Measurements from ENCODE around the gene VWC2L.

VWC2L gene

GRCh38 chr2:214410918-214411554 is at the start of gene VWC2L:
TSS of gene VWC2L (plus strand) at chr2:214411054. CDS start at chr2:214414194, 3,140 bp downstream.
- DNase-seq (ENCODE audit: low read depth in 2 of 2), result no peak

- no peak for DNase-seq (ENCODE audit: low read depth in 2 of 2)
Observed at GRCh38 chr2:214361116-214361515, 49.7 kb upstream of the VWC2L start.

- DNase-seq (ENCODE audit: low read depth in 2 of 2), result no peak
Observed at GRCh38 chr2:214365549-214365948, 45.3 kb upstream of the VWC2L start.

- DNase-seq (ENCODE audit: low read depth in 2 of 2), result no peak
Observed at GRCh38 chr2:214367171-214367570, 43.7 kb upstream of the VWC2L start.

- no peak for DNase-seq (ENCODE audit: low read depth in 2 of 2)
Observed at GRCh38 chr2:214376618-214377285, 34.1 kb upstream of the VWC2L start.

GRCh38 chr2:214377286-214377624 is 33.6 kb upstream of the VWC2L start:
- DNase-seq (ENCODE audit: low read depth in 2 of 2), result no peak

GRCh38 chr2:214378455-214379103 is 32.3 kb upstream of the VWC2L start:
- DNase-seq (ENCODE audit: low read depth in 2 of 2), result no peak

- DNase-seq (ENCODE audit: low read depth in 2 of 2), result no peak
Observed at GRCh38 chr2:214379227-214379626, 31.6 kb upstream of the VWC2L start.

- DNase-seq (ENCODE audit: low read depth in 2 of 2), result no peak
Observed at GRCh38 chr2:214380681-214381080, 30.2 kb upstream of the VWC2L start.

GRCh38 chr2:214382229-214382628 is 28.6 kb upstream of the VWC2L start:
- DNase-seq (ENCODE audit: low read depth in 2 of 2), result no peak

GRCh38 chr2:214386720-214387119 is 24.1 kb upstream of the VWC2L start:
- DNase-seq (ENCODE audit: low read depth in 2 of 2), result no peak

- DNase-seq (ENCODE audit: low read depth in 2 of 2), result no peak
Observed at GRCh38 chr2:214389334-214389733, 21.5 kb upstream of the VWC2L start.

GRCh38 chr2:214393796-214394195 is 17.1 kb upstream of the VWC2L start:
- no peak for DNase-seq (ENCODE audit: low read depth in 2 of 2)

- no peak for DNase-seq (ENCODE audit: low read depth in 2 of 2)
Observed at GRCh38 chr2:214395040-214395439, 15.8 kb upstream of the VWC2L start.

- DNase-seq (ENCODE audit: low read depth in 2 of 2), result no peak
Observed at GRCh38 chr2:214401580-214401979, 9.3 kb upstream of the VWC2L start.

GRCh38 chr2:214410128-214410775 is 602 bp upstream of the VWC2L start:
- DNase-seq (ENCODE audit: low read depth in 2 of 2), result no peak

GRCh38 chr2:214412679-214413078 is 1.8 kb downstream of the VWC2L start:
- no peak for DNase-seq (ENCODE audit: low read depth in 2 of 2)

- no peak for DNase-seq (ENCODE audit: low read depth in 2 of 2)
Observed at GRCh38 chr2:214436470-214436869, 25.6 kb downstream of the VWC2L start.

- DNase-seq (ENCODE audit: low read depth in 2 of 2), result no peak
Observed at GRCh38 chr2:214450118-214450894, 39.5 kb downstream of the VWC2L start.

GRCh38 chr2:214451516-214452275 is 40.8 kb downstream of the VWC2L start:
- no peak for DNase-seq (ENCODE audit: low read depth in 2 of 2)
